HepG2 (cell line): ENCODE measurements around the gene AGXT. TPM values are rescaled to one million over a fixed set of nuclear protein-coding genes. Genes with fewer than 3 reads are reported as not detected.

Experiments used
- CSRNP1 ChIP-seq: sonication (generic); formaldehyde crosslinking; IDR thresholded peaks from 2 replicates; pipeline ENCODE4 v1.8.1; 2023; ENCODE audit warnings: mild to moderate bottlenecking, missing genetic modification reagents
- DDIT3 ChIP-seq: sonication (generic); formaldehyde crosslinking; IDR thresholded peaks from 2 replicates; pipeline ENCODE4 v1.4.0; 2020; ENCODE audit warnings: mild to moderate bottlenecking, missing genetic modification reagents
- ERF ChIP-seq: IDR thresholded peaks from 2 replicates; pipeline ENCODE4 v1.6.1; 2018; ENCODE audit warnings: missing biosample characterization, missing genetic modification reagents
- HCFC1 ChIP-seq: fragments of 150-350 bp; IDR thresholded peaks from 2 replicates; pipeline ENCODE4 v1.6.1; 2014; ENCODE audit warnings: low read depth, low read length
- MYC ChIP-seq: sonication (generic); formaldehyde crosslinking; IDR thresholded peaks from 2 replicates; pipeline ENCODE4 v1.9.0; 2021; ENCODE audit warnings: missing genetic modification reagents, borderline replicate concordance
- NFKBIZ ChIP-seq: IDR thresholded peaks from 2 replicates; pipeline ENCODE4 v1.6.1; 2018; ENCODE audit warnings: missing genetic modification reagents, missing compliant biosample characterization
- NR3C1 ChIP-seq: sonication (generic); formaldehyde crosslinking; IDR thresholded peaks from 2 replicates; pipeline ENCODE4 v1.4.0; 2020; ENCODE audit warnings: missing genetic modification reagents
- PAWR ChIP-seq: sonication (generic); formaldehyde crosslinking; IDR thresholded peaks from 2 replicates; pipeline ENCODE4 v1.4.0; 2020; ENCODE audit warnings: missing genetic modification reagents, mild to moderate bottlenecking, borderline replicate concordance
- PHF20 ChIP-seq: sonication (generic); formaldehyde crosslinking; IDR thresholded peaks from 2 replicates; pipeline ENCODE4 v1.5.0; 2020; ENCODE audit warnings: mild to moderate bottlenecking, missing genetic modification reagents
- ZBTB14 ChIP-seq: sonication (generic); formaldehyde crosslinking; IDR thresholded peaks from 2 replicates; pipeline ENCODE4 v1.4.0; 2020; ENCODE audit warnings: missing genetic modification reagents
- ZBTB40 ChIP-seq, 2 experiments: fragments of 450-650 bp in 1 of 2; sonication (generic) in 1 of 2; formaldehyde crosslinking in 1 of 2; IDR thresholded peaks; 2 replicates each; pipeline versions ENCODE4 v1.6.1 to v1.8.0; 2016 to 2022; ENCODE audit warnings: antibody characterized with exemption in 1 of 2, mild to moderate bottlenecking in 1 of 2, missing genetic modification reagents in 1 of 2
- ZNF136 ChIP-seq: sonication (generic); formaldehyde crosslinking; IDR thresholded peaks from 2 replicates; pipeline ENCODE4 v1.8.1; 2022; ENCODE audit warnings: low read depth, mild to moderate bottlenecking, moderate library complexity, missing genetic modification reagents
- ZNF34 ChIP-seq: sonication (generic); formaldehyde crosslinking; IDR thresholded peaks from 2 replicates; pipeline ENCODE4 v1.4.0; 2020; ENCODE audit warnings: mild to moderate bottlenecking, missing genetic modification reagents, borderline replicate concordance
- ZNF562 ChIP-seq: sonication (generic); formaldehyde crosslinking; IDR thresholded peaks from 2 replicates; pipeline ENCODE4 v1.8.0; 2022; ENCODE audit warnings: missing genetic modification reagents, borderline replicate concordance
- ZNF740 ChIP-seq: sonication (generic); formaldehyde crosslinking; IDR thresholded peaks from 2 replicates; pipeline ENCODE4 v1.4.0; 2020; ENCODE audit warnings: missing genetic modification reagents
- polyA plus RNA-seq, 8 experiments: library from polyadenylated mRNA; depleted of rRNA in 3 of 8; stranded (reverse) in 7 of 8; unstranded in 1 of 8; fragments of >200 nt; fragmentation: Illumina TruSeq in 4 of 8; extraction: Trizol in 4 of 8; gene quantifications; 2 replicates each; pipeline versions ENCODE4 v1.2.1 to v1.2.3, GENCODE V29; 2011 to 2016; ENCODE audit warnings: low read depth in 4 of 8, missing spikeins in 1 of 8, mixed read lengths in 1 of 8; ENCODE audit not compliant: insufficient read depth in 1 of 8
- total RNA-seq, 5 experiments: library from RNA; depleted of rRNA; stranded (reverse); fragments of >200 nt; fragmentation: Illumina TruSeq; extraction: Trizol; gene quantifications; 2 replicates each; pipeline ENCODE4 v1.2.3, GENCODE V29; 2016; ENCODE audit warnings: low read depth in 1 of 5

The AGXT gene
- total and polyA plus RNA-seq, 2 of the 13 experiments (the other 11 are each of a cell fraction or from before 2014, with no cell fraction given), result 41.9 to 96.1 TPM

- TF ChIP-seq ZBTB40 (IDR thresholded peaks at IDR 0.05) (no peak), ZBTB40 (CRISPR knock-in tag; IDR thresholded peaks at IDR 0.05) (peak; percentile 97), ZNF34 (CRISPR knock-in tag) (no peak), NFKBIZ (CRISPR knock-in tag) (no peak), ZNF136 (CRISPR knock-in tag) (peak; percentile 99), CSRNP1 (CRISPR knock-in tag) (peak; percentile 90), ZNF562 (CRISPR knock-in tag) (peak; percentile 59; the same call in 1 of the 2 replicates), MYC (CRISPR knock-in tag) (peak; percentile 100), ERF (peak; percentile 99), NR3C1 (CRISPR knock-in tag) (no peak), PAWR (CRISPR knock-in tag) (no peak), ZNF740 (0 out of 2 replicates have a peak, but pooled peaks have one; percentile 28), HCFC1 (no peak), DDIT3 (CRISPR knock-in tag) (no peak), PHF20 (peak; percentile 67; the same call in 1 of the 2 replicates), ZBTB14 (CRISPR knock-in tag) (no peak)
These were observed 11.3 kb upstream of the AGXT start (continued) for GRCh38 chr2:240857039-240858008.
